Panc1 (cell line): ENCODE measurements around the gene CFAP298. TPM values are rescaled to one million over a fixed set of nuclear protein-coding genes. Genes with fewer than 3 reads are reported as not detected.
A peak's percentile ranks its signal among the peaks of the same experiment; 100 is the strongest.
"Not testable (repeated sequence)": the region's sequence is repeated elsewhere in the genome, so short reads cannot be mapped to it uniquely, and the experiment has no call there.

ENCODE experiments used
- ATAC-seq: fragments of 200-7000 bp; cut with Tn5 transposase; 2 replicates; pipeline ENCODE4 v1.9.1; 2020; ENCODE audit warnings: mild to moderate bottlenecking, moderate library complexity
- BruUV-seq: library from RNA; stranded (reverse); fragments of 400-500 nt; replicated peaks from 2 replicates; lab custom pipeline; 2021; lab: Mats Ljungman, UMichigan
- CTCF ChIA-PET: fragments of 300-600 bp; sonication (Branson Sonifier 250); formaldehyde crosslinking; loops from one replicate; lab custom pipeline; 2022; ENCODE audit warnings: antibody characterized with exemption; lab: Charles Lee
- POLR2A ChIA-PET: fragments of 300-600 bp; sonication (Branson Sonifier 250); formaldehyde crosslinking; loops from one replicate; lab custom pipeline; 2022; ENCODE audit warnings: antibody characterized with exemption; lab: Charles Lee
- DNase-seq: peaks from one replicate; pipeline ENCODE4 v3.0.0-alpha.2; 2010; ENCODE audit warnings: low read depth, low spot score
- H3K27ac ChIP-seq: 2 replicates; pipeline ENCODE4 v1.5.1; 2011; ENCODE audit warnings: mild to moderate bottlenecking, low read length, inconsistent platforms
- H3K27me3 ChIP-seq: fragments of 200-500 bp; sonication (Bioruptor generic); 2 replicates; pipeline ENCODE4 v1.6.0; 2014; ENCODE audit warnings: low read length, inconsistent platforms; ENCODE audit not compliant: control insufficient read depth, insufficient read depth
- H3K36me3 ChIP-seq: fragments of 200-500 bp; sonication (Bioruptor generic); 2 replicates; pipeline ENCODE4 v1.5.1; 2014; ENCODE audit warnings: inconsistent platforms, mild to moderate bottlenecking, low read length, moderate library complexity; ENCODE audit not compliant: control insufficient read depth, insufficient read depth
- H3K4me1 ChIP-seq: 2 replicates; pipeline ENCODE4 v1.5.1; 2011; ENCODE audit warnings: inconsistent platforms, mild to moderate bottlenecking, low read length, moderate library complexity; ENCODE audit not compliant: control insufficient read depth, insufficient read depth
- H3K4me3 ChIP-seq, 2 experiments: 2 replicates each; pipeline ENCODE4 v1.5.1; 2011 to 2012; ENCODE audit warnings: low read depth in 2 of 2, low read length in 2 of 2, mild to moderate bottlenecking in 2 of 2, inconsistent platforms in 1 of 2, moderate library complexity in 1 of 2
- H3K9me3 ChIP-seq: fragments of 200-500 bp; sonication (Bioruptor generic); 2 replicates; pipeline ENCODE4 v1.5.1; 2014; ENCODE audit warnings: low read depth, mild to moderate bottlenecking, inconsistent platforms, low read length, moderate library complexity; ENCODE audit not compliant: control insufficient read depth, insufficient read depth
- POLR2AphosphoS5 ChIP-seq: IDR thresholded peaks from 2 replicates; pipeline ENCODE4 v1.6.1; 2012; ENCODE audit warnings: mild to moderate bottlenecking, low read depth, low read length, moderate library complexity
- SIN3A ChIP-seq: IDR thresholded peaks from 2 replicates; pipeline ENCODE4 v1.6.1; 2012; ENCODE audit warnings: low read depth, mild to moderate bottlenecking, low read length, moderate library complexity, borderline replicate concordance; ENCODE audit not compliant: insufficient read depth
- TCF7L2 ChIP-seq: IDR thresholded peaks from 2 replicates; pipeline ENCODE4 v1.6.1; 2011; ENCODE audit warnings: mild to moderate bottlenecking, low read depth, low read length, inconsistent platforms
- in situ Hi-C: cut with HindIII; loops from 2 replicates; pipeline ENCODE4 v1.10.0; 2016; ENCODE audit warnings: low sequenced_read_pairs, low pct_unique_long_range_greater_than_20kb
- intact Hi-C: fragments of 100-400 bp; cut with micrococcal nuclease; formaldehyde crosslinking; loops from one replicate; pipeline ENCODE4 v1.10.0; 2022; ENCODE audit not compliant: unreplicated experiment
- total RNA-seq: library from RNA; stranded (reverse); gene quantifications from one replicate; pipeline ENCODE4 v1.2.1, GENCODE V29; 2021; ENCODE audit not compliant: unreplicated experiment
- TF ChIP-seq, protein P1 (sequence below), 2 experiments: IDR thresholded peaks; 2 replicates each; pipeline ENCODE4 v1.6.1; 2011 to 2012; ENCODE audit warnings: low read depth in 2 of 2, control low read depth in 1 of 2, low read length in 1 of 2, mild to moderate bottlenecking in 1 of 2, moderate library complexity in 1 of 2; ENCODE audit not compliant: insufficient read depth in 1 of 2
- TF ChIP-seq, protein P2 (sequence below): fragments of 450-650 bp; IDR thresholded peaks from 2 replicates; pipeline ENCODE4 v1.5.1; 2017; ENCODE audit warnings: mild to moderate bottlenecking

Gene CFAP298
- total RNA-seq, 1 experiment from 2014 or later: 42.0 TPM

DNA sequence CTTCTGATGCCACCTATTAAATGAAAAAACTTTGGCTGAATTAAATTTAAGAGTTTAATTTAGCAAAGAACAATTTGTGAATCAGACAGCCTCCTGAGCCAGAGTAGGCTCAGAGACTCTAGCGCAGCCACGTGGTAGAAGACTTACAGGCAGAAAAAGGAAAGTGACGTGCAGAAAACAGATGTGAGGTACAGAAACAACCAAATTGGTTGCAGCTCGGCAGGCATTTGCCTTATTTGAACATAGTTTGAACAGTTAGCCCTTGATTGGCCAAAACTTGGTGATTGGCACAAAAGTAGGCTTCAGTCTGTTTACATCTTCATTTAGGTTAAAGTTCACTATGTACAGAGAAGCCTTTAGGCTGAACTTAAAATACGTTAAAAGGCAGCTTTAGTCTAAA, 49.8 kb downstream of the CFAP298 start:
- in situ Hi-C loops: no loop called here
- H3K27ac ChIP-seq: no peak overlapping the region
- no peaks in the 10 kb centered on the region for H3K9me3 ChIP-seq
- intact Hi-C loops: loop anchor here (5.0 kb wide), 1 partner anchor 150 kb away; the partner anchor contains the start of gene EVA1C
- H3K4me3 ChIP-seq: no peak overlapping the region
- TF ChIP-seq TCF7L2 (no peak), POLR2AphosphoS5 (no peak)
- TF ChIP-seq, protein P1, sequence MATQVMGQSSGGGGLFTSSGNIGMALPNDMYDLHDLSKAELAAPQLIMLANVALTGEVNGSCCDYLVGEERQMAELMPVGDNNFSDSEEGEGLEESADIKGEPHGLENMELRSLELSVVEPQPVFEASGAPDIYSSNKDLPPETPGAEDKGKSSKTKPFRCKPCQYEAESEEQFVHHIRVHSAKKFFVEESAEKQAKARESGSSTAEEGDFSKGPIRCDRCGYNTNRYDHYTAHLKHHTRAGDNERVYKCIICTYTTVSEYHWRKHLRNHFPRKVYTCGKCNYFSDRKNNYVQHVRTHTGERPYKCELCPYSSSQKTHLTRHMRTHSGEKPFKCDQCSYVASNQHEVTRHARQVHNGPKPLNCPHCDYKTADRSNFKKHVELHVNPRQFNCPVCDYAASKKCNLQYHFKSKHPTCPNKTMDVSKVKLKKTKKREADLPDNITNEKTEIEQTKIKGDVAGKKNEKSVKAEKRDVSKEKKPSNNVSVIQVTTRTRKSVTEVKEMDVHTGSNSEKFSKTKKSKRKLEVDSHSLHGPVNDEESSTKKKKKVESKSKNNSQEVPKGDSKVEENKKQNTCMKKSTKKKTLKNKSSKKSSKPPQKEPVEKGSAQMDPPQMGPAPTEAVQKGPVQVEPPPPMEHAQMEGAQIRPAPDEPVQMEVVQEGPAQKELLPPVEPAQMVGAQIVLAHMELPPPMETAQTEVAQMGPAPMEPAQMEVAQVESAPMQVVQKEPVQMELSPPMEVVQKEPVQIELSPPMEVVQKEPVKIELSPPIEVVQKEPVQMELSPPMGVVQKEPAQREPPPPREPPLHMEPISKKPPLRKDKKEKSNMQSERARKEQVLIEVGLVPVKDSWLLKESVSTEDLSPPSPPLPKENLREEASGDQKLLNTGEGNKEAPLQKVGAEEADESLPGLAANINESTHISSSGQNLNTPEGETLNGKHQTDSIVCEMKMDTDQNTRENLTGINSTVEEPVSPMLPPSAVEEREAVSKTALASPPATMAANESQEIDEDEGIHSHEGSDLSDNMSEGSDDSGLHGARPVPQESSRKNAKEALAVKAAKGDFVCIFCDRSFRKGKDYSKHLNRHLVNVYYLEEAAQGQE (IDR thresholded peaks at IDR 0.05; ENCODE audit: insufficient read depth in 1 of 2, low read depth in 2 of 2, low read length in 1 of 2): no peak
- TF ChIP-seq, protein P2, sequence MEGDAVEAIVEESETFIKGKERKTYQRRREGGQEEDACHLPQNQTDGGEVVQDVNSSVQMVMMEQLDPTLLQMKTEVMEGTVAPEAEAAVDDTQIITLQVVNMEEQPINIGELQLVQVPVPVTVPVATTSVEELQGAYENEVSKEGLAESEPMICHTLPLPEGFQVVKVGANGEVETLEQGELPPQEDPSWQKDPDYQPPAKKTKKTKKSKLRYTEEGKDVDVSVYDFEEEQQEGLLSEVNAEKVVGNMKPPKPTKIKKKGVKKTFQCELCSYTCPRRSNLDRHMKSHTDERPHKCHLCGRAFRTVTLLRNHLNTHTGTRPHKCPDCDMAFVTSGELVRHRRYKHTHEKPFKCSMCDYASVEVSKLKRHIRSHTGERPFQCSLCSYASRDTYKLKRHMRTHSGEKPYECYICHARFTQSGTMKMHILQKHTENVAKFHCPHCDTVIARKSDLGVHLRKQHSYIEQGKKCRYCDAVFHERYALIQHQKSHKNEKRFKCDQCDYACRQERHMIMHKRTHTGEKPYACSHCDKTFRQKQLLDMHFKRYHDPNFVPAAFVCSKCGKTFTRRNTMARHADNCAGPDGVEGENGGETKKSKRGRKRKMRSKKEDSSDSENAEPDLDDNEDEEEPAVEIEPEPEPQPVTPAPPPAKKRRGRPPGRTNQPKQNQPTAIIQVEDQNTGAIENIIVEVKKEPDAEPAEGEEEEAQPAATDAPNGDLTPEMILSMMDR: peak; percentile 79
- H3K36me3 ChIP-seq: no peaks in the 10 kb centered on the region
- ChIA-PET POLR2A (no interaction called here), CTCF (no interaction called here)
- BruUV-seq: no TSS peak
- ATAC-seq (peak; percentile 75), DNase-seq (no peak)
- no peaks in the 10 kb centered on the region for H3K27me3 ChIP-seq
- H3K4me1 ChIP-seq: no peaks in the 10 kb centered on the region

DNA sequence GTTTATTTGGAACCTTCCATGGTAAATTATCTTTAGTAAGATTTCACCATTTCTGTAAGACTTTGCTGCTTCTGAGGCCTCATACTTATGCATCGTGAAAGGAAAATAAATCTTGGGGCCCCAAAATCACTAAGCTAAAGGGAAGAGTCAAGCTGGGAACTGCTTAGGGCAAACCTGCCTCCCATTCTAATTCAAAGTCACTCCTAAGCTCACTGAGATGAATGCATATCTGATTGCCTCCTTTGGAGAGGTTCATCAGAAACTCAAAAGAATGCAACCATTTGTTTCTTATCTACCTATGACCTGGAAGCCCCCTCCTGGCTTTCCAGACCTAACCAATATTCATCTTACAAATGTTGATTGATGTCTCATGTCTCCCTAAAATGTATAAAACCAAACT, 50.7 kb downstream of the CFAP298 start:
- H3K4me1 ChIP-seq, in situ Hi-C loops, ATAC-seq, CTCF ChIA-PET, H3K4me3 ChIP-seq, H3K27ac ChIP-seq, H3K36me3 ChIP-seq, H3K27me3 ChIP-seq, DNase-seq, BruUV-seq, H3K9me3 ChIP-seq: not testable (repeated sequence)
- intact Hi-C loops: loop anchor here (5.0 kb wide), 1 partner anchor 149 kb away; the partner anchor contains the start of gene EVA1C
- POLR2A ChIA-PET: interaction anchor here (0.5 kb wide), 1 partner anchor 308 kb away, joined by 3 read pairs; no protein-coding TSS in a partner anchor

DNA sequence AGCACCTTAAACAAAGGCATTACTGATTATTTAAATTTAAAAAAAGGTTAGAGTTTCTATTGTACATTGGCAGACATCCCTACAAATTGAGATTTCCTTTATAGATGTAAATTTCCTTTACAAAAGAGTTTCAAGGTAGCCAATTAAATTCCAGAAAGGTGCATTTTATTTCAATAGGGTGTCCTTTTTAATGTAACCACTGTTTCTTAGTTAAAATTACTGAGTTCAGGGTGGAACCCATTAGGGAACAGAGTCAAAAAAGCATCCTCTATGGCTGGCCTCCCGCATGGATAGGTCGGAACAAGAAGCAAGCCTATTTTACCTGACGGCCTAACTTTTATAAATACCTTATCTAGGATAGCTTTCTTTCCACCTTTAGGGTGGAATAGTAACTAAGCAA, 51.3 kb downstream of the CFAP298 start:
- intact Hi-C loops: loop anchor here (5.0 kb wide), 1 partner anchor 149 kb away; the partner anchor contains the start of gene EVA1C
- no TSS peak for BruUV-seq

More for the DNA sequence above, 51.3 kb downstream of the CFAP298 start:
- no peak for ATAC-seq
- H3K9me3 ChIP-seq: no peaks in the 10 kb centered on the region
- H3K27me3 ChIP-seq: no peaks in the 10 kb centered on the region
- H3K4me1 ChIP-seq: no peaks in the 10 kb centered on the region
- ChIA-PET CTCF (no interaction called here), POLR2A (no interaction called here)
- DNase-seq: no peak
- H3K27ac ChIP-seq: no peak overlapping the region
- in situ Hi-C loops: no loop called here
- H3K36me3 ChIP-seq: no peaks in the 10 kb centered on the region
- TF ChIP-seq, protein P2: no peak
- TF ChIP-seq TCF7L2 (no peak), POLR2AphosphoS5 (no peak), SIN3A (no peak)
- TF ChIP-seq, protein P1 (IDR thresholded peaks at IDR 0.05; ENCODE audit: insufficient read depth in 1 of 2, low read depth in 2 of 2, low read length in 1 of 2): no peak
- no peak overlapping the region for H3K4me3 ChIP-seq
